Measurements from ENCODE around the gene ZNF423.
"Not testable (repeated sequence)": the region's sequence is repeated elsewhere in the genome, so short reads cannot be mapped to it uniquely, and the experiment has no call there.

Gene ZNF423

GRCh38 chr16:49519741-49520140 lies 336.2 kb downstream of the ZNF423 start:
- DNase-seq: no peak

DNA sequence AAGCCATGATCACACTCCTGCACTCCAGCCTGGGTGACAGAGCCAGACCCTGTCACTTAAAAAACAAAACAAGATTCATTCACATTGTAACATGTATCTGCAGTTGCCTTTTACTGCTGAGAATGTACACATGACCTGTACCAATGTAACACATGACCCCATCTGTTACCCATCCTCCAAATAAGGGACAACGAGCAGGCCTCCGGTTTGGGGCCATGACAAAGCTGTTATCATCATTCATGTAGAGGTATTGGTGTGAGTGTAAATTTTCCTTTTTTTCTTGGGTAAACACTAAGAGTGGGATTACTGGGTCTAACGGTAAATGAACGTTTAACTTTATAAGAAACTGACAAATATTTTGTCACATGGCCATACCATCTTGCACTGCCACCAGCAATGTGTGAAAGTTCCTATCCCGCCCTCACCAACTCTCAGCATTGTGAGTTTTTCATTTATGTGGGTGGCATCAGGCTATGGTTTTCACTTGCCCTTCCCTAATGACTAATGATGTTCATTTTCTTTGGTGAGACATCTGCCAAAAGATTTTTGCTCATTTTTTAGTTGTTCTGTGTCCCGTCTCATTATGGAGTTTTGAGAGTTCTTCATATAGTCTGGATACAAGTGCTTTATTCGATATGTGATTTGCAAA lies 336.8 kb downstream of the ZNF423 start:
- no peak for DNase-seq

DNA sequence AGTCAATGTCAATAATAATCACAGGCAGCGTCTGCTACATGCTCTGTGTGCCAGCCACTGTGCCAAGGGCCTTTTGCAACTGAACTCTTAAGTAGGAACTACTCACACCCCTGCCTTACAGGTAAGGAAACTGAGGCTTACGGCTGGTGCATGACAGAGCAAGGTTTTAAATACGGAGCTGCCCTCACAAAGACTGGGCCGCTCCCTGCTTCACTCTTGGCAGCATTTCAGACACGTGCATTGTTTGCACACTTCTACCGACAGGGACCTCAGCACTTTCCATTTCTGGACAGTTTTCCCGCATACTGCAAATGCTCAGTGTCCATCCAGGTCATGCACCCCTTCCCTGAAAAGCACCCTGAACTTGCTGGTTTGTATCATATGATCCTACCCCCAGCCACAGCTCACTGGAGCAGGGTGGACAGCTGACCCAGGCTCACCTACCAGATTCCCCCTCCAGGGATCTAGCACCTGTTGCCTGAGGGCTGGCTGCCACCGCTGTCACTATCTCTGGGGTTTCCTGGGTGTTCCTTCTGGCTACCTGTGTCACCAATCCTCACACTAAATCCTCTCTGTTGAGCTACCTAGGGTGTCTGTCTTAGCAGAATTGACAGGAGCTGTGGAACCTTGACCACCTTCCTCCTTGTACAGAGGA lies 339.4 kb downstream of the ZNF423 start:
- no peak for DNase-seq

GRCh38 chr16:49515861-49516260 lies 340.1 kb downstream of the ZNF423 start:
- DNase-seq: no peak

DNA sequence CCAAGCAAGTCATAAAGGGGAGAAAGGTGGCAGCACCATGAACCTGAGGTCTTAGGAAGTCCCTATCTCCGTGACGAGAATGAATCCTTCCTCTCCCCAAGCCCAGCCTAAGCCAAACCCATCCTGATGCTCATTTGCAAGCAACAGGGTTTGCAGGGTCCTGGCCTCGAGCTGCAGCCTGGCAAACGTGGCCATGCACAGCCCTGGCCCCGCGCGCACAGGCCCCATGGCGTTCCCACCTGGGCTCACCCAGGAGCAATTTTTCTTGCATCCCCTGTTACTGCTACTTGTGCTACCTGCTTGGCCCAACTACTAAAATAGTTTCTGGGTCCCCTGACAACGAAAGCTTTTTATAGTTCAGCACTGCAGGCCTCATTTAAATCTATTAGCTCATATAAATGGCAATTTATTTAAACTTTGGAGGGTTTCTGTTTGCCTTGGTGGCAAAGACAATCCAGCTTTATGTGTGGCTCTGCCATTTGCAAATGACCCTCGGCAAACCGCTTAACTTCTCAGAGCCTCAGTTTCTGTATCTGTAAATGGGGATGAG lies 340.8 kb downstream of the ZNF423 start:
- DNase-seq: no peak

GRCh38 chr16:49514073-49514980 lies 341.6 kb downstream of the ZNF423 start:
- no peak for DNase-seq

- no peak for DNase-seq
Observed at GRCh38 chr16:49513040-49513439, 342.9 kb downstream of the ZNF423 start.

- no peak for DNase-seq
Observed at GRCh38 chr16:49510654-49511305, 345.1 kb downstream of the ZNF423 start.

DNA sequence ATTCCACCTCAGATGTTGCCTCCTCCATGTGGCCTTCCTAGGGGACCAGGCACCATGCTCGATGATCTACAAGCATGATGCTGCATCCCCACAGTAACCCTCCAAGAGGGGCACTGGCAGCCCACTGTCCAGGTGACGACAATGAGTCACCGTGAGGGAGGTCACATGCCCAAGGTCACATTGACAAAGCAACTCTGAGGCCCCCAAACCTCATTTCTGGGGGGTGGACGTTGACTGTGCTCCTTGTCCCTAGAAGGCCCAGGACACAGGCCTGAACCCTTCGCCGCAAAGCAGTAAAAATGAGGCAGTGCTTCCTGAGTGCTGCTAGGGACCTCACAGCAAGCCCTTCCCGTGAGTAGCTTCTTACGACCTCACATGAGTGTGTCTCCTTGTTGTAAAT lies 345.8 kb downstream of the ZNF423 start:
- DNase-seq: no peak

DNA sequence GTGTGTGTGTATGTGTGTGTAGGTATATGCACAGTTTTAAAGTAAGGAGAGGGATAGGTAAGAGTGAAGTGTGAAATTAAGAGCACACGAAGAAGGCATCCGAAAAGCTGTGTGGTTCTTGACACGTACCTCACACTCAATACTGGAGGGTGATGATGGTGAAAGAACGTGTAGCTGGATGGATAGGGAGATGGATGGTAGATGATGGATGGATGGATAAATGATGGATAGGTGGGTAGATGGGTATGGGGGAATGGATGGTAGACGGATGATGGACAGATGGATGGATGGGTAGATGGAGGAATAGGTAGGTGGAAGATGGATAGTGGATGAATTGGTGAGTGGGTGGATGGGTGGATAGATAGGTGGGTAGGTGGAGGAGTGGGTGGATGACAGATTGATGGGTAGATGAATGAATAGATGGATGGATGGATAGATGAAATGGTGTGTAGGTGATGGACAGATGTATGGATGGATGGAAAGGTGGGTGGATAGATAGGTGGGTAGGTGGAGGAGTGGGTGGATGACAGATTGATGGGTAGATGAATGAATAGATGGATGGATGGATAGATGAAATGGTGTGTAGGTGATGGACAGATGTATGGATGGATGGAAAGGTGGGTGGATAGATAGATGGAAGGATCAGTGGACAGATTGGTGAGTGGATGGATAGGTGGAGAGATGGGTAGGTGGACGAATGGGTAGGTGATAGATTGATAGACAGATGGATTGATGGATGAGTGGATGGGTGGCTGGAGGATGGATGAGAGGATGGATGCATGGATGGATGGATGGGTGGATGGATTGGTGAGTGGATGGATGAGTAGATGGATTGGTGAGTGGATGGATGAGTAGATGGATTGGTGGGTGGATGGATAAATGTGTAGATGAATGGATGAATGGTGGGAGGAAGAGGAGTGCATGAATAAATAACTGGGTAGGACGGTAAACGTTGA lies 349.6 kb downstream of the ZNF423 start:
- not testable (repeated sequence) for DNase-seq

DNA sequence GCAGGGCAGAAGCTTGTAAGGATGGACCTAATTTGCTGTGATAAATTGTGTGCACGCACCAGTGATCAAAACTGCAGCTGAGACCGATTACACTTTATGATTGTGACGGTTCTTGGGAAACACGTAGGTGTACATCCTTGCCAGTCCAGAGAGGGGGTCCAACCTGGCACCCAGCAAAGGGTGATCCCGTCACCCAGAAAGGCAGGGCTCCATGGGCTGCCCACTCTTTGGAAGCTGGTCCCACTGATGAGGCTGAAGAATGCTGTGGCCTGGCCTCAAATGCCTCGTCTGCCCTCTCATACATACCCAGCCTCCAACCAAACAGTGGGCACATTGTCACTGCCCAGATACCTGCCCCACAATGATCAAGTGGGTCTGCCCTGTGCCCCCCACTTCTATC lies 350.4 kb downstream of the ZNF423 start:
- no peak for DNase-seq

GRCh38 chr16:49504626-49505025 lies 351.3 kb downstream of the ZNF423 start:
- no peak for DNase-seq

GRCh38 chr16:49504023-49504364 lies 351.9 kb downstream of the ZNF423 start:
- no peak for DNase-seq

GRCh38 chr16:49503256-49504022 lies 352.5 kb downstream of the ZNF423 start:
- no peak for DNase-seq

DNA sequence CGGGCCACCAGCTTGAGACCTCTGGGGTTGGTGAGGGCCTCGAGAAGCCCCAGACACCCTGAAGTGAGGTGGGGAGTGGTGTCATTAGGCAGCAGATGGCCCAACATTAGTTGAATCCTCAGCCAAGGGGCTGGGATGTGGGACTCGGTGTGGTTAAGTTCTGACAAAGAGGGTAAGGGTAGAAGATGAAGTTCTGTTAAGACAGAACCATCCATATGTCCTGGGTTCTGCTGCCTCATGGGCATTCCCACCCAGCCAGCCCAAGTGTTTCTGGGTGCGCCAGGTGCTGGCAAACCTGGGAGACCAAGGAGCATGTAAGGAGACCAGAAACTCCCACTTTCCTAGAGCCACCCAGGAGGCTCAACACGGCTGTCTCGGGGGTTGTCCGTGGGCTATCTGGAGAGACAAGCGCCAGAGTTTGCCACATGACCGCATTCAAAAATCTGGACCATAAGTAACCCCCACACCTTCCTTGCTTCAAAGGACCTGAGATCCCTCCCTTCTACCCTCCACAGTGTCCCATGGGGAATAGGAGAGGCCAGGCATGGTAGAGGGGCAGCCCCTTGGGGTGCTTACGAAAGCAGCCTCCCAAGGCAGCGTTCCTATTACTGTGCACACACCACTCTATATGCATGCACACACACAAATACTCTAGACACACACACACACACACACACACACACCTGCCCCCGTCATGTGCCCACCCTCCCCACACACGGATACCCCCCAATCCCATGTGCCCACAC lies 353.6 kb downstream of the ZNF423 start:
- no peak for DNase-seq

DNA sequence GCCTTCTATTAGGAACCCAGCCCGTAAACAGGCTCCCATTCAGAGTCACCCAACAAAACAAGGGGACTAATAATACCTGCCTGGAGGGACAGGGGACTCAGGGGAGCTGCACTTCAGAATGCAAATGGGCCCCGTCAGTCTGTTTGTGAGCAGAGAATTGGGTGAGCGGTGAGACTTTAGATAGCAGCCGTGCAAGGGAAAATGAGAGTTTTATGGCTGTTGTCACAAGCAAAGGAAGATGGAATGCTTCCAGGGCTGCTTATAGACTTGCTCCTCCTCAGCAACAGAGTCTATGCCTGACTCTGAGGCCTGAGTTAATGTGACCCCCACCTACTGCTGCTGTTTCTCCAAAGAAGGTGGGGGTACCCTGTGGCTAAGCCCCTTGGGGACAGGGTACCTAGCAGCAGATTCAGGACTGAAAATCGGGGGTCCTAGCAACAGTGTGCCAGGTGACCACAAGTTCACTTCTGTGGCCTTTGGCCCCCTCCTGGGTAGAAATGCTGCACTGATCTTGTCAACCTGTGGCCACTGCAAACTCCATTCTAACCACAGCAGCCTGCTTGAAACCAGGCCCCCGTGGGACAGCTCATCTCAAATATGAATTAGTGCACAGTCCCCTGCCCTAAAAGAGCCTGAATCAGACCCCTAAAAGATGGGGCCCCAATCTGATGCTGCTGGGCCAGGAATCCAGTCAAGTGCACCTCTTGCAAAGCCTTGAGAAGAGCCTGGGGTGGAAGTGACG lies 355.9 kb downstream of the ZNF423 start:
- no peak for DNase-seq

DNA sequence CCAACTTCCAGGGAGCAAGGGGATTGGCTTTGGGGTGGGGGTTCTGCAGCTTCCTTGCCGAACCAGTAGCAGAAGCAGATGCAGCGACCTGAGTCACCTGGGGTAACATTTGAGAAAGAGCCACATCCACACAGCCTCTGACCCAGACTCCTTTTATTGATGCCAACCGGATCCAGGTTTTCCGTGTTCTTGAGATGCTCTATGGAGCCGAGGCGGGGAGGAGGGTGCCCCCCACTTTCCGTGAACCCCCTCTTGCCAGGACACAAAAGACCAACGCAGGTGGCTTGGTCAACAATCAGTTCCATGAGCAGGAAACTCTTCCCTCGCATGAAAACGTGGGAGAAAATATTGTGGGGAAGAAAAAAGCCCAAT lies 356.5 kb downstream of the ZNF423 start:
- no peak for DNase-seq

DNA sequence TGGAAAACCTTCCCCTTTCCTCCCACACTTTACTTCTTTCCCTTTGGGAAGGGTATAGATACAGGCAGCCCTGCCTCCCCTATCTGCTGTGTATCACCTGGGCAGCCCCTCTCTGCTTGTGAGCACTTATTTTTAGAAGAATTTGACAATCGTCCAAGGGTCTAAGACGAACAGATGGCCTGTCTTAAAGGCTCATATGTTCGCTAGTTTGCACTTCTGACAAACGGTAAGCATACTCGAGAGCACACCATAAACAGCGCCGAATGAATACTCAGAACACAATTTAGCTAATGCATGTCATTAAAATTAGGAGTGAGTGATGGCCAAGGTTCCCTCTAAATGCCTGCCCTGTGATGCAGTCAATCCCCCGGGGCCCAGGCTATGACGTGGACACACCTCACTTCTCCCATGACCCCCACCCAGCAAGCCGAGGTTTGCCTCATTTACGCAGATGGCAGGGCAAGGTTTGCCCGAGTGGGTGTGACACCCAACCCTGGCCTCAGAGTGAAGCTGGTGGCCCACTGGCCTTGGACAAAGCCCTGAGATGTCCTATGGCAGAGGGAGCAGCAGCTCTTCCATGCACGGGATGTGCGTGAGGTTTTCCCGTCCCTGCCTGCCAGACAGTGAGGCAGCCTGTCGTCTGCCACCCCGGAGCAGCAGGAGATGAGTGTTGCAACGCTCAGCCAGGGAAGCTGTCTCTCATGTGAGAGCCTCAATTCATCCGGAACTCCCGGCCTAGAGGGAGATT lies 357.1 kb downstream of the ZNF423 start:
- no peak for DNase-seq

DNA sequence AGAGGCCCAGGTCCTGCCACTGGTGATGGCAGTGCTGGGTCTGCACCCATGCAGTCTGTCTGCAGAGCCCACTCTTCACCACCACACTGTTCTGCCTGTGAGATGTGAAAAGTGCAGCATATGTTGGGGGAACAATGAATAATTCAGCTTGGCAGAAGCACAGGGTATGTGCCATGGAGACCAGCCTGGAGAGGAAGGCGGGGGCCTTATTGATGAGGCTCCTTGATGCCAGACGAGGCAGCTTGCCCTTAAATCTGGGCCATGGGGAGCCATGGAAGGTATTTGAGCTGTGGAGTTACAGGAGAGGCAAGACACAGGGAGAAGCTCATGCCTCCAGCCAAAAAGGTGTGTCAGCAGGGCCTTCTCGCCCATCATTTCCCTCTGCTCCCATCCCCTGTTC lies 357.6 kb downstream of the ZNF423 start:
- DNase-seq: no peak

Data from NCI-H1105 (cell line).